Mesendoderm (in vitro differentiated cells): ENCODE data around the gene LRCOL1.

Source experiments
- DNase-seq: peaks from one replicate; pipeline ENCODE4 v3.0.0; 2013
- H2AK5ac ChIP-seq: 2 replicates; pipeline ENCODE4 v1.6.1; 2013; ENCODE audit warnings: low read length, inconsistent platforms
- H2BK120ac ChIP-seq: 2 replicates; pipeline ENCODE4 v1.6.1; 2013; ENCODE audit warnings: low read depth, mild to moderate bottlenecking, low read length, moderate library complexity, mixed read lengths
- H2BK15ac ChIP-seq: replicated peaks from 2 replicates; pipeline ENCODE4 v1.6.1; 2013; ENCODE audit warnings: low read depth, mild to moderate bottlenecking, moderate library complexity
- H2BK5ac ChIP-seq: 2 replicates; pipeline ENCODE4 v1.6.1; 2013; ENCODE audit warnings: low read length, inconsistent platforms
- H3K18ac ChIP-seq: 2 replicates; pipeline ENCODE4 v1.6.1; 2013; ENCODE audit warnings: mild to moderate bottlenecking, low read length, mixed read lengths
- H3K23ac ChIP-seq: one replicate; pipeline ENCODE4 v1.6.1; 2013; ENCODE audit warnings: low read length
- H3K27ac ChIP-seq: 2 replicates; pipeline ENCODE4 v1.5.1; 2013; ENCODE audit warnings: low read depth, mild to moderate bottlenecking, inconsistent platforms, low read length, moderate library complexity
- H3K27me3 ChIP-seq: 2 replicates; pipeline ENCODE4 v1.6.1; 2013; ENCODE audit warnings: low read length, control low read depth, mild to moderate bottlenecking, inconsistent platforms; ENCODE audit not compliant: insufficient read depth, poor library complexity
- H3K36me3 ChIP-seq: 2 replicates; pipeline ENCODE4 v1.6.1; 2013; ENCODE audit warnings: low read length, inconsistent platforms; ENCODE audit not compliant: control insufficient read depth, insufficient read depth
- H3K4ac ChIP-seq: one replicate; pipeline ENCODE4 v1.6.1; 2013; ENCODE audit warnings: low read depth, mild to moderate bottlenecking, low read length, moderate library complexity
- H3K4me1 ChIP-seq: 2 replicates; pipeline ENCODE4 v1.6.1; 2013; ENCODE audit warnings: low read depth, low read length, inconsistent platforms; ENCODE audit not compliant: control insufficient read depth
- H3K4me2 ChIP-seq: 2 replicates; pipeline ENCODE4 v1.6.1; 2013; ENCODE audit warnings: low read length
- H3K4me3 ChIP-seq: 2 replicates; pipeline ENCODE4 v1.5.1; 2013; ENCODE audit warnings: mild to moderate bottlenecking, low read length
- H3K56ac ChIP-seq: one replicate; pipeline ENCODE4 v1.6.1; 2013; ENCODE audit warnings: low read length
- H3K79me1 ChIP-seq: 2 replicates; pipeline ENCODE4 v1.6.1; 2013; ENCODE audit warnings: low read length, inconsistent platforms
- H3K79me2 ChIP-seq: 2 replicates; pipeline ENCODE4 v1.6.1; 2013; ENCODE audit warnings: mild to moderate bottlenecking, low read length; ENCODE audit not compliant: control insufficient read depth, insufficient read depth
- H3K9ac ChIP-seq: 2 replicates; pipeline ENCODE4 v1.6.1; 2013; ENCODE audit warnings: low read length, inconsistent platforms
- H4K5ac ChIP-seq: one replicate; pipeline ENCODE4 v1.6.1; 2013; ENCODE audit warnings: low read length
- H4K8ac ChIP-seq: one replicate; pipeline ENCODE4 v1.6.1; 2013; ENCODE audit warnings: low read depth, mild to moderate bottlenecking, control low read depth, low read length, moderate library complexity
- WGBS: extraction: QIAGEN DNeasy Blood & Tissue Kit; methylation state at CpG from one replicate; pipeline ENCODE4 v1.1.7; 2013; ENCODE audit warnings: low lambda C conversion rate, missing lambda C conversion rate; ENCODE audit not compliant: insufficient coverage; ENCODE audit errors: extremely low coverage; 5-methylcytosine and 5-hydroxymethylcytosine counted together

Gene LRCOL1

DNA sequence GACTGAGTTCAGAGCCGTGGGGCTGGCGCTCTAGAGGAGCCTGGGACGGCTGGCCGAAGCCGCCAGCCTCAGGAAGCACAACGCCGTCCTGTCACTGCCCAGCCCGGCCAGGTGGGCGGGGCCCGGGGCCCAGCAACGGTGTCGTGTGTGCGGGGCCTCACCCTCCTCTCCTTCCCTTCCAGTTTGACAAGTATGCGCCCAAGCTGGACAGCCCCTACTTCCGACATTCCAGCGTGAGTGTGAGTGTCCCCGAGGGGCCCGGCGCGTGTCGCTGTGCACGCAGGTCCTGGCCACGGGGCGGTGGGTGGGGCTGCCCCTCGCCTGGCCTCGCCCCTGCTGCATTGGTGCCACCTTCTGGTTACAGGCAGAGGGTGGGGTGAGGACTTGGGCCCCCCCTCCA lies 38.3 kb downstream of the LRCOL1 start:
- WGBS = no CpG with 5 or more reads among the region's 26 CpGs
- no peak overlapping the region for H3K23ac ChIP-seq
- H3K9ac ChIP-seq = no peak overlapping the region
- no peak for DNase-seq
- H2AK5ac ChIP-seq = no peak overlapping the region
- no peak overlapping the region for H4K5ac ChIP-seq
- H3K18ac ChIP-seq = no peak overlapping the region
- no peak overlapping the region for H3K56ac ChIP-seq
- H3K79me2 ChIP-seq = no peaks in the 10 kb centered on the region
- H3K36me3 ChIP-seq = no peaks in the 10 kb centered on the region
- H3K4me1 ChIP-seq = no peaks in the 10 kb centered on the region
- no peak overlapping the region for H2BK120ac ChIP-seq
- no peaks in the 10 kb centered on the region for H3K79me1 ChIP-seq
- H2BK15ac ChIP-seq = no peak overlapping the region
- no peak overlapping the region for H3K27ac ChIP-seq
- no peak overlapping the region for H4K8ac ChIP-seq
- no peak overlapping the region for H3K4me2 ChIP-seq
- no peak overlapping the region for H3K4me3 ChIP-seq
- H3K27me3 ChIP-seq = no peaks in the 10 kb centered on the region
- no peak overlapping the region for H3K4ac ChIP-seq
- no peak overlapping the region for H2BK5ac ChIP-seq

DNA sequence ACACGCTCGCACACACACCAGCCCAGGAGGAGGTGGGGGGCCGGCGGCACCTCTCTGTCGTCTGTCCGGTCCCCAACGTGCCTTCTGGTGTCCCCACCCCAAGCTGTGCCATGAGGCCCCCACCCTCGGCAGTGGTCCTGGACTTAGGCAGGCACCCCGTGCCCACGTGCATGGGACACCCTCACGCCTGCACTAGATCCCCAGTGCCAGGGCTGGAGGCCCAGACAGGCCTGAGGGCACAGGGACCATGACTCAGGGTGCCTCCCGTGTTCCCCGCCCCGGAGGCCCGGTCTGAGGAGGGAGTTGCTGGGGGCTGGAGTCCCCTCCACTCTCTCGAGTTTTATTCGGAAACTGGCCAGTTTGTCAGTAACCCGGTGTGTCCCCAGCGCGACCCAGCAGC lies 38.8 kb downstream of the LRCOL1 start:
- no peak overlapping the region for H2AK5ac ChIP-seq

GRCh38 chr12:132571051-132571450 lies 39.3 kb downstream of the LRCOL1 start:
- DNase-seq = no peak
- no peak overlapping the region for H3K9ac ChIP-seq
- no peak overlapping the region for H2AK5ac ChIP-seq
- H3K4me2 ChIP-seq = no peak overlapping the region
- H3K79me2 ChIP-seq = no peaks in the 10 kb centered on the region
- no peak overlapping the region for H3K4ac ChIP-seq
- H3K4me1 ChIP-seq = no peaks in the 10 kb centered on the region
- no peaks in the 10 kb centered on the region for H3K36me3 ChIP-seq
- no peaks in the 10 kb centered on the region for H3K79me1 ChIP-seq
- H3K27ac ChIP-seq = no peak overlapping the region
- H2BK15ac ChIP-seq = no peak overlapping the region
- no peak overlapping the region for H3K18ac ChIP-seq
- no peak overlapping the region for H4K8ac ChIP-seq
- no peak overlapping the region for H3K56ac ChIP-seq
- WGBS = no CpG with 5 or more reads among the region's 27 CpGs
- H3K4me3 ChIP-seq = no peak overlapping the region
- no peak overlapping the region for H4K5ac ChIP-seq
- H2BK5ac ChIP-seq = no peak overlapping the region
- no peak overlapping the region for H2BK120ac ChIP-seq
- no peak overlapping the region for H3K23ac ChIP-seq
- no peaks in the 10 kb centered on the region for H3K27me3 ChIP-seq

More for the DNA sequence above, 38.8 kb downstream of the LRCOL1 start:
- no peak overlapping the region for H3K23ac ChIP-seq
- no peak overlapping the region for H3K27ac ChIP-seq
- H3K4ac ChIP-seq = no peak overlapping the region
- no peaks in the 10 kb centered on the region for H3K79me1 ChIP-seq
- H4K5ac ChIP-seq = no peak overlapping the region
- H3K4me2 ChIP-seq = no peak overlapping the region
- H3K9ac ChIP-seq = no peak overlapping the region
- no peaks in the 10 kb centered on the region for H3K27me3 ChIP-seq
- no peak overlapping the region for H3K18ac ChIP-seq
- H3K36me3 ChIP-seq = no peaks in the 10 kb centered on the region
- H2BK120ac ChIP-seq = no peak overlapping the region
- H3K56ac ChIP-seq = no peak overlapping the region
- H2BK5ac ChIP-seq = no peak overlapping the region
- H3K4me1 ChIP-seq = no peaks in the 10 kb centered on the region
- no peak overlapping the region for H4K8ac ChIP-seq
- WGBS = no CpG with 5 or more reads among the region's 20 CpGs
- DNase-seq = no peak
- H2BK15ac ChIP-seq = no peak overlapping the region
- no peak overlapping the region for H3K4me3 ChIP-seq
- H3K79me2 ChIP-seq = no peaks in the 10 kb centered on the region

- H3K36me3 ChIP-seq = peaks cover under 1% of the 10 kb centered on the region
- no peak overlapping the region for H2BK120ac ChIP-seq
- no peak overlapping the region for H2BK15ac ChIP-seq
- no peaks in the 10 kb centered on the region for H3K27me3 ChIP-seq
- no peak overlapping the region for H3K4ac ChIP-seq
- H3K18ac ChIP-seq = no peak overlapping the region
- DNase-seq = no peak
- H3K79me1 ChIP-seq = peaks cover 2% of the 10 kb centered on the region
- H4K5ac ChIP-seq = no peak overlapping the region
- no peak overlapping the region for H4K8ac ChIP-seq
- H2AK5ac ChIP-seq = no peak overlapping the region
- no peak overlapping the region for H3K4me2 ChIP-seq
- no peak overlapping the region for H3K27ac ChIP-seq
- no peak overlapping the region for H2BK5ac ChIP-seq
- H3K4me1 ChIP-seq = no peaks in the 10 kb centered on the region
- no peaks in the 10 kb centered on the region for H3K79me2 ChIP-seq
- no peak overlapping the region for H3K4me3 ChIP-seq
- H3K23ac ChIP-seq = no peak overlapping the region
- no CpG with 5 or more reads among the region's 26 CpGs for WGBS
- H3K9ac ChIP-seq = no peak overlapping the region
- no peak overlapping the region for H3K56ac ChIP-seq
Observed at GRCh38 chr12:132570635-132571034, 39.7 kb downstream of the LRCOL1 start.

DNA sequence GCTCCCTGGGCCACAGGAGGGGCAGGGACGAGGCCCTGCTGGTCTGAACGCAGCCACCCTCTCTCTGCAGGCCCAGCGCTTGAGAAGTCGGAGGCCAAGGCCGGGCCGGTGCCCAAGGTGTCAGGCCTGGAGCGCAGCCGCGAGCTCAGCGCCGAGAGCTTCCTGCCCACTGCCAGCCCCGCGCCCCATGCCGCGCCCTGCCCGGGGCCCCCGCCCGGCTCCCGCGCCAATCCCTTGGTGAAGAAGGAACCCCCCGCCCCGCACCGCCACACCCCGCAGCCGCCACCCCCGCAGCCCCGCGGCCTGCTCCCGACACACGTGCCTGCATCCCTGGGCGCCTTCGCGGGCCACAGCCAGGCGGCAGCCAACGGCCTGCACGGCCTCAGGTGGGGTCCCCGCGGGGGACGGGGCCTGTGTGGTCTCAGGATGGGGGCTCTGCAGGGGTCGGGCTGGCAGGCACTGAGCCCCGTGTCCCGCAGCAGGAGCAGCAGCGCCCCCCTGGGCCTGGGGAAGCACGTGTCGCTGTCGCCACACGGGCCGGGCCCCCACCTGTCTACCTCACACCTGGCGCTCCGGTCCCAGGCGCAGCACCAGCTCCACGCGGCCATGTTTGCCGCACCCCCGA lies 40.4 kb downstream of the LRCOL1 start:
- no peak overlapping the region for H2AK5ac ChIP-seq
- no peaks in the 10 kb centered on the region for H3K27me3 ChIP-seq
- DNase-seq = no peak
- no peak overlapping the region for H3K4me2 ChIP-seq
- H2BK120ac ChIP-seq = no peak overlapping the region
- no peak overlapping the region for H3K27ac ChIP-seq
- peaks cover 7% of the 10 kb centered on the region for H3K79me1 ChIP-seq
- no peak overlapping the region for H4K8ac ChIP-seq
- H4K5ac ChIP-seq = no peak overlapping the region
- H3K79me2 ChIP-seq = peaks cover 4% of the 10 kb centered on the region
- no peaks in the 10 kb centered on the region for H3K4me1 ChIP-seq
- H2BK5ac ChIP-seq = no peak overlapping the region
- H3K18ac ChIP-seq = no peak overlapping the region
- H3K36me3 ChIP-seq = peaks cover 4% of the 10 kb centered on the region
- H3K4me3 ChIP-seq = no peak overlapping the region
- no CpG with 5 or more reads among the region's 55 CpGs for WGBS
- H3K56ac ChIP-seq = no peak overlapping the region
- H2BK15ac ChIP-seq = no peak overlapping the region
- no peak overlapping the region for H3K23ac ChIP-seq
- no peak overlapping the region for H3K4ac ChIP-seq
- H3K9ac ChIP-seq = no peak overlapping the region

DNA sequence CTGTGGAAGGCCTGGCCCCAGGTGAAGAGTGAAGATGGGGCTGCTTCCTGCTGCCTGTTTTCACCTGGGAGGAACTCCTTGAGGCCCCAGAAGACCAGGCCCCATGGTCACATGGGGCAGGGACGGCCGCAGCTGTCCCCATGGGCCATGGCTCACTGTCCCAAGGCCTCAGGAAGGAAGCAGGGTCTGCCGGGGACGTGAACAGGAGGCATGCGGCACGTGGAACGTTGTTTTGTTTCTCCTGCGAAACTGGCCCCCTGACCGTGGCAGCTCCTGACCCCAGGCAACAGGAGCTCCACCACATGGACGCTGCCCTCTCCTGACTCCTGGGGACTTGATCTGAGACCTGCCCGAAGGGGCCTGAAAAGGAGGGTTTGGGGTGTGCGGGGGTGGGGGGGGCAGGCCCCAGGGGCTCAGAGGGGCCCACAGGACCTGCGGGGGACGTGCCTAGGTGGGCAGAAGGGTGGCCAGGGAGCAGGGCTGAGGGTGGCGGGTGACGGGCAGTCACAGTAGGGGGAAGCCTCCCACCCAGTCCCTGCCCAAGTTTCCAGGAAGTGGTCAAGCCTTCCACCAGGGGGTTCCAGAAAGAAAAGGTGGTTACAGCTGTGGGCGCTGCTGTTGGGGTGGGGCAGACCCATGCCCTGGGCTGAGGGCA lies 41.4 kb downstream of the LRCOL1 start:
- Histone ChIP-seq H3K79me1 (peaks cover 7% of the 10 kb centered on the region), H3K23ac (no peak overlapping the region), H3K18ac (no peak overlapping the region), H3K56ac (no peak overlapping the region), H2BK5ac (no peak overlapping the region), H4K8ac (no peak overlapping the region), H3K79me2 (peaks cover 4% of the 10 kb centered on the region), H3K4me3 (no peak overlapping the region), H3K4me1 (no peaks in the 10 kb centered on the region), H3K9ac (no peak overlapping the region), H3K27me3 (no peaks in the 10 kb centered on the region), H2BK15ac (no peak overlapping the region), H3K4ac (no peak overlapping the region), H3K27ac (no peak overlapping the region), H3K4me2 (no peak overlapping the region), H4K5ac (no peak overlapping the region), H3K36me3 (peaks cover 4% of the 10 kb centered on the region), H2BK120ac (no peak overlapping the region), H2AK5ac (no peak overlapping the region)
- no peak for DNase-seq
- no CpG with 5 or more reads among the region's 17 CpGs for WGBS
